Stimulated activated CD8-positive, alpha-beta memory T cell treated with anti-CD3 and anti-CD28 coated beads, Interleukin-12 subunit alpha, Interleukin-12 subunit beta, amount 100 ng/mL, for 1 hour (primary cell): ENCODE measurements around the gene SEPTIN8.

Experiments used
- DNase-seq: peaks from one replicate; pipeline ENCODE4 v3.0.0-alpha.2; 2020; ENCODE audit warnings: low read depth

The SEPTIN8 gene

GRCh38 chr5:132764671-132765238 lies 12.3 kb downstream of the SEPTIN8 start:
- DNase-seq: no peak

GRCh38 chr5:132764051-132764450 lies 13.0 kb downstream of the SEPTIN8 start:
- DNase-seq: no peak

GRCh38 chr5:132763181-132764036 lies 13.6 kb downstream of the SEPTIN8 start:
- DNase-seq: no peak

- DNase-seq: no peak
These were observed 14.6 kb downstream of the SEPTIN8 start for GRCh38 chr5:132762246-132763000.

- DNase-seq: no peak
These were observed 15.5 kb downstream of the SEPTIN8 start for GRCh38 chr5:132761321-132762240.

GRCh38 chr5:132760601-132761317 lies 16.3 kb downstream of the SEPTIN8 start:
- no peak for DNase-seq

- DNase-seq: no peak
These were observed 17.0 kb downstream of the SEPTIN8 start for GRCh38 chr5:132760049-132760420.

GRCh38 chr5:132759114-132760048 lies 17.7 kb downstream of the SEPTIN8 start:
- DNase-seq: no peak

- DNase-seq: no peak
These were observed 18.6 kb downstream of the SEPTIN8 start for GRCh38 chr5:132758451-132758850.

- DNase-seq: no peak
These were observed 20.5 kb downstream of the SEPTIN8 start for GRCh38 chr5:132756542-132756941.

- DNase-seq: no peak
These were observed 22.1 kb downstream of the SEPTIN8 start for GRCh38 chr5:132754947-132755346.

- DNase-seq: no peak
These were observed 22.9 kb downstream of the SEPTIN8 start for GRCh38 chr5:132754111-132754510.

- DNase-seq: no peak
These were observed 23.7 kb downstream of the SEPTIN8 start for GRCh38 chr5:132753135-132753987.

- no peak for DNase-seq
These were observed 24.4 kb downstream of the SEPTIN8 start for GRCh38 chr5:132752581-132753125.

- no peak for DNase-seq
These were observed 25.0 kb downstream of the SEPTIN8 start for GRCh38 chr5:132751971-132752580.

- no peak for DNase-seq
These were observed 25.6 kb downstream of the SEPTIN8 start for GRCh38 chr5:132751444-132751843.

- DNase-seq: no peak
These were observed 26.4 kb downstream of the SEPTIN8 start for GRCh38 chr5:132750471-132751230.

GRCh38 chr5:132749506-132749905 lies 27.5 kb downstream of the SEPTIN8 start:
- no peak for DNase-seq
